Cerebellar cortex (tissue), 1 donor: ENCODE data around the gene ZER1.
A peak's percentile ranks its signal among the peaks of the same experiment; 100 is the strongest.
"Not testable (repeated sequence)": the region's sequence is repeated elsewhere in the genome, so short reads cannot be mapped to it uniquely, and the experiment has no call there.

Source experiments
- DNase-seq: peaks from one replicate; pipeline ENCODE4 v3.0.0-alpha.2; 2015; ENCODE audit warnings: low spot score

The ZER1 gene

DNA sequence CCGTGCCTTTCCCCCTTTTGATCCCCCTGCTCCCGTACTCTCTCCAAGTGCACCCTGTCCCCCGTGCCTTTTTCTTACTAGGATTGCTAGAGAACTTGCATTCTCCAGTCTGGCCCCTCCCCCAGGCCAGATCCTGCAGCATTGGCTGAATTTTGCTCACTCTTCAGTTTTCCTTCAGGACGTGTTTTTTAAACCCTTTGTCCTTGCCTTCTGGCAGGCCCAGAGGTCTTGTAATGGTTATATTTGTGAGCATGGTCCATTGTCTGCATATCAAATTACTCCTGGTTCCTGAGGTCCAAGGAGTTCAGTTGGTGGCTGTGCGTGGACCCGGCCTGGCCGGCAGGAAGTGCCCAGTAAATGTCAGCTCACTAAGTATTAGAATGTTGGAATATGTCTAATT, 15.9 kb upstream of the ZER1 start:
- peak; percentile 16 for DNase-seq

DNA sequence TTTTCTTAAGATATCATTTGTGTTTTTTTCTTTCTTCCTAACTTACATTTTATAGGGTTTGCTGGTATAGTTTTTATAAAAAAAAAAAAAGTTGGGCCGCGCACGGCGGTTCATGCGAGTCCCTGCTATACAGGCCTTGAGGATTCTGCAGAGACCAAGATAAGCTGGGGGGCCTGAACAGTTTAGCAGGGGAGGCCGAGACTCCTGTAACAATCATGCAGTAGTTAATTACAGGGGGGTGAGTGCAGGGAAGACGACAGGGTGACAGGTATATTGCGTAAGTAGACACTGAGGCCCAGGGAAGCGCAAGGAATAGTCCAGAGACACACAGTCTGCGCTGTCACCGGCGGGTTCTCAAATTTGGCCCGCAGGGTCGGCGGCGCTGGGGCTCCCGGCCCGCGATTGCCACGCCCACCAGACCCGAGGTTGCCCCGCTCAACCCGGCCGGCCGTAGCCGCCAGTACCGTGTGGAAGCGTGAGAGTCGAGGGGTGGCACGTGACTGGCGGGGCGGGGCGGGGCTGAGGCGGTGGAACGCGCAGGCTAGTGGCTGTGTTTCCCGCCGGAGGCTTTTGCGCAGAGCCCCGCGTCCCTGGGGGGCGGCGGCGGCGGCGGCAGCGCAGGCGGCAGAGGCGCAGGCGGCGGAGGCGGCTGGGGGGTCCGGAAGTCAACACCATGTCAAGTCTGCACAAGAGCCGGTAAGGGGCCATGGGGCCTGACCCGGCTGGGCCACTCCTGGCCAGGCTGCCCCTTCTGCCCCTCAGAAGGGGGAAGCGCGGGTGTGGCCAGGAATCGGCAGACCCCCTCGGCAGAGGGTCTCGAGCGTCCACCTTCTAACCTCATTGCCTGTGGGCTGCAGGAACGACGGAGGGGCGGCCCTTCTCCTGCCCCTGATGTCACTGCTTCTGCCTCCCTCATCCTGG, 15.2 kb upstream of the ZER1 start, which contains the start of gene TBC1D13:
Gene TBC1D13, plus strand, starts transcription at position 573 of the 921 bp plus-strand sequence. Its CDS starts 101 bp downstream, at position 674.
- peak; percentile 86 for DNase-seq

DNA sequence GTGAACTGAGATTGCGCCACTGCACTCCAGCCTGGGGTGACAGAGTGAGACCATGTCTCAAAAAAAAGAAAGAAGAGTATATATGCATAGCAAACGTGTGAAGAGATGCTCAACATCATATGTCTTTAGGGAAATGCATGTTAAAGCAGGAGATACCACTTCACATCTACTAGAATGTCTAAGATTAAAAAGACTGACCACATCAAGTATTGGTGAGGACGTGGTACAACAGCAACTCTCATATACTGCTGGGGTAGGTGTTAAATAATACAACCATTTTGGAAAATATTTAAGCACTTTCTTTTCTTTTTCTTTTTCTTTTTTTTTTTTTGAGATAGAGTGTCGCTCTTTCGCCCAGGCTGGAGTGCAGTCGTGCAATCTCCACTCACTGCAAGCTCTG, 13.7 kb upstream of the ZER1 start:
- DNase-seq: no peak

DNA sequence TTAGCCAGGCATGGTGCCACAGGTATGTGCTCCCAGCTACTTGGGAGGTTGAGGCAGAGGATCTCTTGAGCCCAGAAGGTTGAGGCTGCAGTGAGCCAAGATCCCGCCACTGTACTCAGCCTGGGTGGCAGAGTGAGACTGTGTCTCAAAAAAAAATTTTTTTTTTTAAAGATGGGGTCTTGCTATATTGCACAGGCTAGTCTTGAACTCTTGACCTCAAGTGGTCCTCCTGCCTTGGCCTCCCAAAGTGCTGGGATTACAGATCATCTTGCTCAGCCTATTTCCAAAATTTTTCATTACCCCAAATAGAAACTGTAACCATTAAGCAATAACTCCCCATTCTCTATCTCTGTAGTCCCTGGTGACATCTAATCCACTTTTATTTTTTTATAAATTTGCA, 10.9 kb upstream of the ZER1 start:
- DNase-seq: no peak

DNA sequence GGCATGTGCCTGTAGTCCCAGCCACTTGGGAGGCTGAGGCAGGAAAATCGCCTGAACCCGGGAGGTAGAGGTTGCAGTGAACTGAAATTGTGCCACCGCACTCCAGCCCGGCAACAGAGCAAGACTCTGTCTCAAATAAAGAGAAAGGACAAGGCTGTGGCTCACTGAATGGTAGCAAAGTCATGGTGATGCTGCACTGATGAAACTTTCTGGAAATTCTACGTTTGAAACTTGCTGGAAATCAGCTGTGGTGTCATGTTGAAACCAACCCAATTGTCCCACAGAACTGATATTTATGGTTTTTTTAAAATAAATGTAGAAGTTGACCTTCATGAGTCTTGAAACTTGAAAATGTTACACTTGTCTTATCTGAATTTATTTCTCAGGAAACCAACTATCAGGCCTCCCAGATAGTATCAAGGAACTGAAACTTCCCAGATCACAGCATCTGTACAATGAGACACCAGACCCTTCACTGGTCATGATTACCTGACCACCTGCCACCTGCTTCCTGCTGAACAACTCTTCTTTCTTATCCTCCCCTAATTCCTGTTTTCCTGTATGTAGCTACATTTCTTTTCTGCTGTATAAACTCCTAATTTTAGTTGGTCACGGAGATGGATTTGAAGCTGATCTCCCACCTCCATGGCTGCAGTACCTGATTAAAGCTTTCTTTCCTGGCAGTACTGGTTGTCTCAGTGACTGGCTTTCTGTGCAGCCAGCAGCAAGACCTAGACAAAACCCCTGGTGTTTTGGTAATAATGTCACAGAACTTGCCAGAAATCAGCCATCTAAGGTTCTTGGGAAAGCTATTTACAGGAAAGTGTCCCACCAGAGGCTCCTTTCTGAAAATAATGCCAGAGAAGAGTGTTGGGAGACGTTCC, 9.7 kb upstream of the ZER1 start:
- no peak for DNase-seq

DNA sequence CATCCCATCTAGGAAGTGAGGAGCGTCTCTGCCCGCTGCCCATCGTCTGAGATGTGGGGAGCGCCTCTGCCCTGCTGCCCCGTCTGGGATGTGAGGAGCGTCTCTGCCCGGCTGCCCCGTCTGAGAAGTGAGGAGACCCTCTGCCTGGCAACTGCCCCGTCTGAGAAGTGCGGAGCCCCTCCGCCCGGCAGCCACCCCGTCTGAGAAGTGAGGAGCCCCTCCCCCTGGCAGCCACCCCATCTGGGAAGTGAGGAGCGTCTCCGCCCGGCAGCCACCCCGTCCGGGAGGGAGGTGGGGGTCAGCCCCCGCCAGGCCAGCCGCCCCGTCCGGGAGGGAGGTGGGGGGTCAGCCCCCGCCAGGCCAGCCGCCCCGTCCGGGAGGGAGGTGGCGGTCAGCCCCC, 8.4 kb upstream of the ZER1 start:
- DNase-seq: not testable (repeated sequence)

DNA sequence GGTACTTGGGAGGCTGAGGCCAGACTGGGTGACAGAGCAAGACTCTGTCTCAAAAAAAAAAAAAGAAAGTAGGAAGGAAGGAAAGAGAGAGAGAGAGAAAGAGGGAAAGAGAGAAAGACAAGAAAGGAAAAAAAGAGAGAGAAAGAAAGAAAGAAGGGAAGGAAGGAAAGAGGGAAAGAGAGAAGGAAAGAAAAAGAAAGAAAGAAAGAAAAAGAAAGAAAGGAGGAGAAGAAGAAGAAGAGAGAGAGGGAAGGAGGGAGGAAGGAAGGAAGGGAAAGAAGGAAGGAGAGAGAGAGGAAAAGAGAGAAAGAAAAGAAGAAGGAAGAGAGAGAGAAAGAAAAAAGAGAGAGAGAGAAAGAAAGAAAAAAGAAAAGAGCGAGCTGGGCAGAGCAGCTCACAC, 3.1 kb upstream of the ZER1 start:
- DNase-seq: no peak

DNA sequence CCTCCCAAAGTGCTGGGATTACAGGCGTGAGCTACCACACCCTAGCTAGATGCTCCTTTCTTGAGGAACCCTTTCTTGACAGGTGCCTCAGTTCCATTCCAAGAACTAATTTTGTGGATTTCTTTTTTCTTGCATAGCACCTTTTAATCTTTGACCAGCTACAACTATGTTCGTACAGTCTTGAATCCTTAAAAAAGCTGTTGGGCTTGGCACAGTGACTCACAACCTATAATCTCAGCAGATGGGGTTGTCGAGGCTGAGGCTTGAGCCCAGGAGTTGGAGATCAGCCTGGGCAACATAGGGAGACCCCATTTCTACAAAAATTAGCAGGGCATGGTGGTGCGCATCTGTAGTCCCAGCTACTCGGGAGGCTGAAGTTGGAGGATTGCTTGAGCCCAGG, 1.3 kb upstream of the ZER1 start:
- DNase-seq: no peak

DNA sequence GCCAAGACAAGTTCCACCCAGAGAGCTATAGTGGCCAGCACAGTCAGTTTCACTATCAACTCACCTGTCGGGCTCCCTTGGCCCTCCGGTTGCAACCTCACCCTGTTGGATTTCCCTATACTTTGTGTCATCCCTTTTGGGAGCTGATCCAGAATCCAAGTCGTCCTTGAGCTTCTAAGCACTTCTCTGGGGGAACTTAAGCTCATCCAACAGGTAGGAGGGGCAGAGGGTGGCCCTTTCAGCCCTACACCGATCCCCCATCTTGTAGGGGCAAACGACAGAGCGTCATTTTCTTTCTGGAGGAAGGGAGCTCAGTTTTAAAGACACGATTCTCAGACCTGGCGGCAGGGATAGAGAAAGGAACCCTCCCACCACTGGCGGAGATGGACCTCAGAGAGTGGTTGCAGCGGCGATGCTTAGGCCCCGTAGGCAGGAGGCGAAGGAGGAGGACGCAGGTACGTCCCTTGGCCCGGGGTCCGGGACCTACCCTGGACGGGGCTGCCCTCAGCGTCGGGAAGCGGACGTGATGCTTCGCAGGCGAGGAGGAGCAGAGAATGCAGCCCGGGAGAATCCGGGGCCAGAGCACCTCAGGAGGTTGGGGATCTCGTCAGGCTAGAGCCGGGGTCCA, 519 bp downstream of the ZER1 start:
- DNase-seq: no peak

DNA sequence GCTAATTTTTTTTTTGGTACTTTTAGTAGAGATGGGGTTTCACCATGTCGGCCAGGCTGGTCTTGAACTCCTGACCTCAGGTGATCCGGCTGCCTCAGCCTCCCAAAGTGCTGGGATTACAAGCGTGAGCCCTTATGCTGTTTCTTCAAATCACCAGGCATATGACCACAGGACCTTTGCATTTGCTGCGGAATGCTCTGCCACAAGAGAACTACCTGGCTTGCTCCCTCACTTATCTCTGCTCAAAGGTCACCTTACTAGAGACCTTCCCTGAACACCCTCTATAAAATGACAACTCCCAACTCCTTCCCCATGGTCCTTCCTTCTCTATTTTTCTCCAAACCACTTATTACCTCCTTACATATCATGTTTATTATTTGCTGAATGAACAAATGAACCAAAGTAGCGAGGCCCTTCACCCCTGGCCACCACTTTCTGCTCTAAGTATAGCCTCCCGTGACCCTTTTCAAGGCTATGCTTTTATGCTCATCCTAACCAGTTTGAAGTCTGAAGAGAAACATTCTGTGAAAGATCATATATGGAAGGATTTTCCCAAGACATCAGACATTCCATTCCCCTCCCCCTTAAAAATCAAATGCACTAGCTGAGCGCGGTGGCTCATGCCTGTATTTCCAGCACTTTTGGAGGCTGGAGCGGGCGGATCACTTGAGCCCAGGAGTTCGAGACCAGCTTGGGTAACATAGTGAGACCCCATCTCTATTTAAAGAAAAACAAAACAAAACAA, 1.3 kb downstream of the ZER1 start:
- DNase-seq: no peak

DNA sequence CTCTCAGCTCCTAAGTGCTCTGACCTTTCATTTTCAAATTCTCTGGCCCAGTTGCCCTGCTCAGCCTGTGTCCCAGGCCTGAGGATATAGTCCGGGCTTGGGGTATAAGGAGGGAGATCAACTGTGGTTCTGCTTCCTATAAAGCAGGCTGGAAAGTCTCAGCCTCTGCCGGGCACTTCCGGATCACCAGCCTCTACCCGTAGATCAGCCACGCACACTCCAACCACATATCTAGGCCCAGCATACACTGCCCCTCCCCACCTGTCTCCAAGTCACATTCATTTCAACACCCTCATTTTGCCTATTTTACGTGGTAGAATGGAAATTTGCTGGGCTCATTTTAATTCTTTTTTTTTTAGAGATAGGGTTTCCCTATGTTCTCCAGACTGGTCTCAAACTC, 3.1 kb downstream of the ZER1 start:
- DNase-seq: no peak

DNA sequence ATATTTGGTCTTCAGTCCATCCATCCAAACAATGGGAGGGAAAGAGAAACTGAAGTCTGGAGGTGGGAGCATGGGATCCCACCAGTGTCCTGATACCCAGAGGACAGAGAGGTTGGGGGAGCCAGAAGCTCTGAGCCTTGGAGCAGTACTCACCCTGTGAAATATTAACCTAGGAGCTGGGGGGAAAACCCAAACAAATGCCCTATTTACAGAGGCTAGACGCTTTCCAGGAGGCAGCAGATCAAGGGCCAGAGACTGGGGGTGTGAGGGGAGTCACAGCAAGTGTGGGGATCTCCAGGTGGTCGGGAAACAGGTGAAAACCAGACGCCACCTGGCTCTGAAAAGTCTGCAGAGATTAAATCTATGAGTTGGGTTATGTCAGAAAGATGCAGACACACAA, 6.2 kb downstream of the ZER1 start:
- DNase-seq: no peak

DNA sequence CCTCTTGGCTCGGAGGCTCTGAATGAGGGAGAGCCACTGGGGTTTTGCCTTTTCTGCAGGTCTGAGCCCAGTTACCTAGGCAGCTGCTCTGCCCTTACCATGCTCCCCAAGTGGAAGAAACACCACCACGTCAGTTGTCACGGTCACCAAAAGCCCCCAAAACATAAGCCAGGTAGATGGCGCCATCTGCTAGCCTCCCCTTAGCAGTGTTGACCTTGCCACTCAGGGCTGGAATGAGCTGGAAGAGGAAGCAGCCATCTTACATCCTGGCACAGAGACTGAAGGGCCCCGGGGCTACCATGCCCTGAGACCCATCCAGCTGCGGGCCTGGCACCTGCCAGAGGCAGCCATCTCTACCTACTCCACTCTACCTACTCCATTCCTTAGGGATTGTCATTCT, 7.4 kb downstream of the ZER1 start:
- no peak for DNase-seq

DNA sequence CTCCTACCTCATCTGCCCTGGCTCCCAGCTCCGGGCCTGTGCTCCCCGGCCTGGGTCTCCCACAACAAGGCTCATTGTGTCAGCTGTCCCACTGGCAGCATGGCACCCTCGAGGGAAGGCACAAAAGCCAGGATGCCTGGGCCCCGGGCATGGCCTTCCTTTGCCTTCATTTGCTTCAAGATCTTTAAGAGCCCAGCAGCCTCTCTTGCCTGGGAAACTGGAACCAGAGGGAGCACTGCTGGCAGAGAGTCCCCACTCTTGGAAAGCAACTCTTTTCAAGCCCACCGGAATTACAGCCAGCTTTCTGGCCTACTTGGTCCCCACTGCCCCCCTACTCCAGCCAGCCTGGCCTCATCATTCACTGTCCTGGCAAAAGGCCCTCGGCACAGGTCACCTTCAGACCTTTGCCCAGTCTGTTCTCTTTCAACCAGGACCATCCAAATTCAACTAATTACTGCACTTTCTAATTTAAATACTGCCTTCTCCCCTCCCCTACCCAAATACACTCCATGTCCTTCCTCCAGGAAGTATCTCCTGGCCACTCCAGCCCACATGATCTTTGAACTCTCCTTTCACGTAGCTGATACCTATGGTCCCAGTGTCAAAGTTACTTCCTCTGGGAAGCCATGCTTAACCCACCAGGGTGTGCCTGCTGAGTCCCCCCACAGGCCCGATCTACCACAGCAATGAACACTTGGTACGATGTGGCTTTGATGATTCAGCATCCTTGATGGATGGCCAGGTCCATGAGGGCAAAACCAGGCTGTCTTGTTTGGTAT, 8.9 kb downstream of the ZER1 start:
- no peak for DNase-seq

DNA sequence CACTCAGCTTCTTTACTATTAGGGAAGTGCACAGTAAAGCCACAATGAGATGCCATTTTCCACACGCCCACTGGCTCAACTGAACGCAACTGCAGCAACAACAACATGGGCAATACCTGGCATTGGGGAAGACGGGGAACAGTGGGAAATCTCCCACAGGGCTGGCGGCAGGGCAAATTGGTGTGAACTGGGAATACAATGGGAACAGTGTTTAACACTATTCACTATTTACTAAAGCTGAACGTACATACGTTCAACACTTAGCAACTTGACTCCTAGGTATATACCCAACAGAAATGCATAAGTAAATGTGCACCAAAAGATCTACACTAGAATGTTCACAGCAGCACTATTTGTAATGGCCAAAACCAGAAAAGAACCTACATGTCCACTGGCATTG, 14.1 kb downstream of the ZER1 start:
- DNase-seq: no peak

DNA sequence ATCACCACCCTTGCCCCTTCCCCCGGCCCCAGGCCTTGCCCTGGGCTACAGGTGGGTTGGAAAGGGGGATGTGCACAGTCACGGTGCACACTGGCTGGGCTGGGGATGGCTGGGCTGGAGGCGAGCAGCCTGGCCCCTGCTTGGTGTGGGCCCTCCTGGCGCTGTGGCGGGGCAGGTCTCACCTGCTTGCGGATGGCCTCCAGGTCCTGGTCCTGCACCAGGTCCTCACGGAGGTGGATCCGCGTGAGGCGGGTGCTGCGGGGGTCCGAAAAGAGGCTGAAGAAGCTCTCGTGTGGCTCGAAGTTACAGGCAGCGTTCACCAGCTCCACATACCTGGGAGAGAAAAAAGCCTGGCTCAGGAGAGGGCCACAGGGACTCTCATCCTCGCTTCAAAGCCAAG, 18.1 kb downstream of the ZER1 start:
- DNase-seq: no peak

DNA sequence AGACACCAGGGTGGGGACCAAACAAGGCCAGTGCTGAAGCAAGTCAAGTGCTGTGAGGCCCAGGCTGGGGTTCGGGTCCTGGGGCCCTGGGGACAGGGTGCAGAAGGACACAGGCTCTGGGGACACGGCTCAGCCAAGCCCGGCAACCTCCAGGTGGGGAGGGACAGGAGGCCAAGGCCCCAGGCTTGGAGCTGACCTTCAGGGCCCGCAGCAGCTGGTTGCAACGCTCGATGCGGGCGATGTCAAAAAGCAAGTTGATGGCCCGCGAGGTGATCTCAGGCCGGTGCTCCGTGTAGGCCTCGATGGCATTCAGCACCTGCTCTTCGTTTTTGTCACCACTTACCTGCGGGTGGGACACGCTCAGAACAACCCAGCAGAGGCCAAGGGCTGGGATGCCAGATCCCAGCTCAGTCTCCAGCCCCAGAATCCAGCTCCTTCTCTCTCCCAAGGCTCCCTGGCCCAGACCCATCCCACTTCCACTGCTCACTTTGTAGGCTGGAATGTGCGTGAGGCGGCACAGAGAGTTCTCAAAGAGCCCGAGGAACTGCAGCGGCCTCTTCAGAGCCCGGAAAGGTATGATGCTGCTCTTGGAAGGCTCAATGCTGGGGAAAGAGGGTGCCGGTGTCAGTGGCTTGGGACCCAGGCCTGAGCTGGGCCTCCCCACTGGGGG, 20.7 kb downstream of the ZER1 start:
- DNase-seq: no peak

DNA sequence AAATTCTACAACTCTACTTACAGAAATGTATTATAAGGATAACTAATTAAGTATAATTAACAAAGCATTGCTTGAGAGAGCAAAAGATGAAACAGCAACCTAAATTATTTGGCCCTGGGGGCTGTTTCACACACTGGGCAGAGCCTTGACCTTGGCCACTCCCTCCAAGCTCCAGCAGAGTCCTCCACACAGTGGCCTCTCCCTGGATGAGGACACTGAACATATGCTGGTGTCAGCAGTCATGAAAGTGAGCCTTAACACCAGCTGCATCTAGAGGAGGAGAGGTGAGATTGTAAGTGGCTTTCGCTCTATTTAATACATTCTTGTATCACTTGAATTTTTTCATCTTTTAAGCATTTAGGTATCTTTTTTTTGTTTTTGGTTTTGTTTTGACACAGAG, 24.5 kb downstream of the ZER1 start:
- no peak for DNase-seq

DNA sequence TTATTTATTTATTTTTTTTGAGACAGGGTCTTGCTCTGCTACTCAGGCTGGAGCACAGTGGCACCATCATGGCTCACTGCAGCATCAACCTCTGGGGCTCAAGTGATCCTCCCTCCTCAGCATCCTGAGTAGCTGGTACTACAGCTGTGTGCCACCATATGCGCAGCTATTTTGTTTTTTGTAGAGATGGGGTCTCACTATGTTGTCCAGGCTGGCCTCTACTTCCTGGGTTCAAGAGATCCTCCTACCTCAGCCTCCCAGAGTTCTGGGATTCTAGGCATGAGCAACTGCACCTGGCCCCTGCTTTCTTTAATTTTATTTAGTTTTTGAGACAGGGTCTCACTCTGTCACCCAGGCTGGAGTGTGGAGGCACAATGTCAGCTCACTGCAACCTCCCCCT, 28.3 kb downstream of the ZER1 start:
- no peak for DNase-seq

DNA sequence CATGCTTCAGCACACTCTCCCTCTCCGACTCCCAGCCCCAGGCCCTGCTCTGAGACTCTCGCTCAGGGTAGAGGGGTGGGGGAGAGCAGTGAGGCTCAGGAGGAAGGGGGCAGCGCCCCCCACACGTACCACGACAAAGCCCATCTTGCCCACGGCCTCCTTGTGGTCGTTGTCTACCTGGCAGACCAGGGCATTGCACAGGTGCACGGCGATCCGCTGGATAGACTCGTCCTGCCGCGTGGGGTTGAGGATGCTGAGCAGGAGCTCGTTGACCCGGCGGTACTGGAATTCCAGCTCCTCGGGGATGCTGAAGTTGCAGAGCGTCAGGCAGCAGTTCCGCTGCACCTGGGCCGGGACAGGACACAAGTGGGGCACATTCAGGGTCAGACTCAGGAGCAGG, 29.3 kb downstream of the ZER1 start:
- no peak for DNase-seq
